HG03064 (cell line): ENCODE results near the gene TNFRSF1B.
A peak's percentile ranks its signal among the peaks of the same experiment; 100 is the strongest.

Experiments used
- ATAC-seq: cut with Tn5 transposase; IDR thresholded peaks from one replicate; pipeline ENCODE4 v1.9.1; 2021; ENCODE audit warnings: low read depth; ENCODE audit not compliant: unreplicated experiment

TNFRSF1B gene

DNA sequence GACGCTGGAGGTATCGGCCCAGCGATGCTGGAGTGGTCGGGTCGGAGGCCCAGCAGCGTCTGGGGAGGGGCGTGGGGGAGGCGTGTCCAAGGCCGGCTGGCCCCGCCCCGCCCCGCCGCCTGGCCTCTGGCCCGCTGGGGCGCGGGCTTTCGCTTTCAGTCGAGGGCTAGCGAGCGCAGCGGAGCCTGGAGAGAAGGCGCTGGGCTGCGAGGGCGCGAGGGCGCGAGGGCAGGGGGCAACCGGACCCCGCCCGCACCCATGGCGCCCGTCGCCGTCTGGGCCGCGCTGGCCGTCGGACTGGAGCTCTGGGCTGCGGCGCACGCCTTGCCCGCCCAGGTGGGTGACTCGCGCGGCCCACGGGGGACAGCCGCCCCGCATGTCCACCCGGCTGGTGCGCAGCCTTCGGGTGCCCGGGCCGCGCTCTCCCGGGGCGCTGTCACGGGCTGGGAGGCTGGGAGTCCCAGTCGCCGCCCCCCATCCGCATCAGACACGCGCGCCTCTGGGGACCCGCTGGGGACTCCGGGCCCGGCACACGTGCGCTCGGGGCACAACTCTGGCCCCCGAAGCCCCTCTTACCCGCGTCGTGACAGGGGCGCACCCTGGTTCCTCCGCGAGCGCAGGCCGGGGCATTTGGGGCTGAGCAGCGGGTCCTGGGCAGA, at the start of gene TNFRSF1B:
TSS of gene TNFRSF1B (plus strand) at position 158 of the 659 bp plus-strand sequence. CDS start at position 259, 101 bp downstream.
- peak; percentile 37 for ATAC-seq

DNA sequence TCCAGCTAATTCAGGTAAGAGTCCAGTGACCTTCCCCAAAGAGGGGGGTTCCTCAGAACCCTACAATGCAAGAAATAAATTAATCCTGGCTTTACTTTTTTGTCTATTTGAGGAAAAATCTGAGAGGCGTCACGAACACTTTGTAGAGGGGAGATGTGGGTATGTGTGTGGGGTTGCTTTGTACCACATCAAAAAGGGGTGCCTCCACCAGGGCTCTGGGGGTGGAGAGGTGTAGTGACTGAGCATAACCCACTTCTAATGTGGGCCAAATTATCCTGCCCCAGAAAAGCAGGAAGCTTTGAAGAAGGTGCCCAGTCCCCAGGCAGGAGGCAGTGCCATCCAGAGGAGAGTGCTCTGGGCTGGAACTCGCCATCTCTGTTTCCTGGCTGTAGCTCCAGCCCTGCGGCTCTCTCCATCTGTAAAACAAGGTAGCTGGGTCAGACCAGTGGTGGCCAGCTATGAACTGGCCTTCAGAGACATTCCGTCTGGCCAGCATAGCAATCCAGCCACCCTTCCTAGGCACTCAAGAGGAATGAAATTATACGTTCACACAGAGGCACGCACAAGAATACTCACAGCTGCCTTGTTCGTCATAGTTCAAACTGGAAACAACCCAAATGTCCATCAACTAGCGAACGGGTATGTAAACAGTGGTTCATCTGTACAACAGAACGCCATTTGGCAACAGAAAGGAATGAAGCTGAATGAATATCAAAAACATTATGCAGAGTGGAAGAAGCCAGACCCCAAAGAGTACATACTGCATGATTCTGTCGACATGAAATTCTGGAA, 45.4 kb upstream of the TNFRSF1B start:
- no peak for ATAC-seq

DNA sequence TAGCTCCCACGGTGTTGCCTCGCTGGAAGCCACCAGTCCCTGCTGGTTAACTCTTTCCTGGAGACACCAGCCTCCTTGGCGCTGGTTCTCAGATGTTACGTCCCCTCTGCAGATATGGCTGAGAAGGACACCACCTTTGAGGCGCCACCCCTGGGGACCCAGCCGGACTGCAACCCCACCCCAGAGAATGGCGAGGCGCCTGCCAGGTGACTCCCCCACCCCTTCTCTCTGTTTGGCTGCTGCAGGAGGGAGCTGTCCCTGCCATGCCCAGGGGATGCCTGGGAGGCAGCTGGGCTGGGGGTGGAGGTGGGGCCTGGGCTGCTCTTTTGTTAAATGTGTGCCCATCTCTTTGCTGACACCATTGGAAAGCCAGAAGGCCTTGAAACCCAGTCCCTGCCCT, 43.6 kb upstream of the TNFRSF1B start:
- ATAC-seq, result no peak

DNA sequence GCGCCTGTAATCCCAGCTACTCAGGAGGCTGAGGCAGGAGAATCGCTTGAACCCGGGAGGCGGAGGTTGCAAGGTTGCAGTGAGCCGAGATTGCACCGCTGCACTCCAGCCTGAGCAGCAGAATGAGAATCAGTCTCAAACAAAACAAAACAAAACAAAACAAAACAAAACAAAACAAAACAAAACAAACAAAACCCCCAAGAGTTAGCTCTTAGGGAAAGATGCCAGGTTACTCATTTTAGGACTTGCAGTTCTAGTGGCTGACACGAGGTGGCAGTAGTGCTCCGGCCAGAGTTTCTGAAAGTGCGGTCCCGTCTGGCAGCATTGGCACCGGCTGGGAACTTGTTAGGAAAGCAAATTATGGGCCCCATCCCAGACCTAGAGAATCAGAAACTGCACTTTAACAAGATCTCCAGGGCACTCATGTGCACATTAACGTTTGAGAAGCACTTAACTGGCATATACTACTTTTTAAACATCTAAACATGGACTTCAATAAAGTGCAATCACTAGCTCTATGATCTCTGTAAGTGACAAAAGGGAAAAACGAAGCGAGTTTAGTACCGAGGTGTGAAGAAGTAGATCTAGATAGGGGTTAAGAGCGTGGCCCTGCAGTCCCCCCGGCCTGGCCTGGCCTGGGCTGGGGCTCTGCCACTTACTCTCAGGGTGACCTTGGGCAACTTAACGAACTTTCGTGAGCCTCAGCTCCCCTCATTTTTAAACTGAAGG, 41.9 kb upstream of the TNFRSF1B start:
- no peak for ATAC-seq

DNA sequence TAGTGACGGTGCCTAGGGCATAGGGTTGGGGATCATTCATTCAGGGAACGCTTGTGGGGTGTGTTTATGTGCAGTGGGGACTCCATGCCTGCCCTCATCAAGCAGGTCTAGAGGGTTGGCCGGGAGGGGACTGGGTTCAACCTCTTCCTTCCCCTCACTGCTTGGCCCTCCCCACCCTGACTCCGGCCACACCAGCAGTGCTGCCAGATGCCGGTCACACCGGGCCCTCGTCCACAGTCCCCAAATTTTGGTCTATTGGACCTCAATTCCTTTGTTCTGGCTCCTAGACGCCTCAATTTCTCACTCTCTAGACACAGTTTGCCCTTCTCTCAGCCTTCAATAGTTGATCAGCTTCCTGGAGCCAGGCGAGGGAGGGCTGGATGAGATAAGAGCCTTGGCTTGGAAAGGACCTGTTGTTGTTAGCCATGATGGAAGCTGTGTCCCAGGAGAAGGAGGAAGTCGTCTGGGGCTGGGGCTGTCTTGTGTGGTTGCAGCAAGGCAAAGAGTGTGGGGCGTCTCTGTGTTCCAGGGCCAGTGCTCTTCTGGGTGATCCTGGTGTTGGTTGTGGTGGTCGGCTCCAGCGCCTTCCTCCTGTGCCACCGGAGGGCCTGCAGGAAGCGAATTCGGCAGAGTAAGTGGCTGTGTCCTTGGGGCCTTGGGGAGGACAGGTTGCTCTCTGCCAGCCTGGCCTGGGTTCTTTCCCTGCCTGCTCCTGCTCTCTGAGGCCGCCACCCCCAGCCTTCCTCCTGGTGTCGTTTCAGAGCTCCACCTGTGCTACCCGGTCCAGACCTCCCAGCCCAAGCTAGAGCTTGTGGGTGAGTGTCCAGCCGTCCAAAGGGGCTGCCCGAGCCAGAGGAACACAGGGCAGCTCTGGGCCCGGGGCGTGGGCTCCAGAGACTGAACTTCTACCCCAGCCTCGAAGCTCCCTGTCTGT, 41.1 kb upstream of the TNFRSF1B start:
- ATAC-seq, result no peak

DNA sequence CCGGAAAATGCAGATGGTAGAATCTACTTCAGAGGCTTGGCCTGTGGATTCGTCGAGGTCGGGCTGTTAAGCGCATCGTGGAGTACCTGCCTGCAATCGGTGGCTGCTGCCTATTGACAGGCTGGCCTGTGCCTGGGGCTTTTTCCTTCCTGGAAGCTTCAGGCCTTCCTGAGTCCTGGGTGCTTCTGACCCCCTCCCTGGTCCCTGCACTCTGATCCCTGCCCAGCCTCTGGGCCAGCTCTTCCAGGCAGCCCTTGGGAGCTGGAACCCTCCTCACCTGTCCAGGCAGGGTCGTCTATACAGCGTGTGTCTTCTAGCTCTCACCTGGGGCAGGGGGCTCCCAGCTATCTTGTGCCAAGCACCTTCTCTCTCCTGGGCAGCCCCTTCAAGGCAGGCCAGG, 40.0 kb upstream of the TNFRSF1B start:
- no peak for ATAC-seq

GRCh38 chr1:12127206-12127810, 39.5 kb upstream of the TNFRSF1B start:
- ATAC-seq, result no peak

DNA sequence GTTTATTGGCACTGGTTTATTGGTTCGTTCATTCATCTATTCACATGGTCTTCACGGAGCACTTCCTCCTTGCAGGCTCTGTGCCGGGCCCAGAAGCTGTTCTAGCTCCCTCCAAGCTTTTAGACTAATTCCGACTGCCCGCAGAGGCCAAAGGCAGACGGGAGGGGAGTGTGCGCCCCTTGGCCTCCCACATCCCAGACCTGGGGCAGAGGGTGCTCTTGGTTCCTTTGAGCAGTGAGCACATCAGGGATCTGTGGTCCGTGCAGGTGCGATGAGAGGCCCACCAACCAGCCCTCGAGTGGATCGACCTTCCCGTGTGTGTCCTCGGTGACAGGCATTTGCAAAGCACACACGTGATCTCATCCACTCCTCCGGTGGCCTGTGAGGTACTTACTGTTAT, 38.7 kb upstream of the TNFRSF1B start:
- no peak for ATAC-seq

GRCh38 chr1:12129624-12130023, 37.2 kb upstream of the TNFRSF1B start:
- no peak for ATAC-seq

- ATAC-seq, result no peak
These were observed 36.2 kb upstream of the TNFRSF1B start for GRCh38 chr1:12130466-12131130.

DNA sequence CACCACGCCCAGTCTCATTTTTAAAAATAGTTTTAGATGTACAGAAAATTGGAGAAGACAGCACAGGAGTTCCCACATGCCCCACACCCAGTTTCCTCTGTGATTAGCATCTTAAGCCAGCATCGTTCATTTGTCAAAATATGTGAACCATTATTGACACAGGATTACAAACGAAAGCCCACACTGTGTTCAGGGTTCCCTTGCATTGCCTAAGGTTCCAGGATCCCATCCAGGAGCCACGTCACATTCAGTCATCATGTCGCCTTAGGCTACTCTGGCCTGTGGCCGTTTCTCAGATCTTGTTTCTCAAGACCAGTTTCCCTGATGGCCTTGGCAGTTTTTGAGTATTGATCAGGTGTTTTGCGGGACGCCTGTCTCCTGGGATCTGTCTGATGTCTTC, 34.7 kb upstream of the TNFRSF1B start:
- no peak for ATAC-seq

DNA sequence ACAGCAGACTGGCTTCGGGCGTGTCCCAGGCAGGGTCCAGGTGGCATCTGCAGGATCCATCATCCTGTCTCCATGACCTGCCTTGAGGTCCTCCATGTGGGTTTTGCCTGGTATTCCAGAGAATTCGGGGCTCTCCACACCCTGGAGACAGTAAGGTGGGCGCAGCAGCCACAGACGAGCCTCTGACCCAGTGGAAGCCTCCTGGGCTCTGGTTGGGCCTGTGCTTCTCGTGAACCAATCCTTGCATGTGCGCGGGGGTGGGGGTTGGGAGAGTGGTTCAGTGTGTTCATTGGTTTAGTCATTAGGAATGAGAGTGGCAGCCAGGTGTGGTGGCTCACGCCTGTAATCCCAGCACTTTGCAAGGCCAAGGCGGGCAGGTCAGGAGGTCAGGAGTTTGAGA, 32.1 kb upstream of the TNFRSF1B start:
- no peak for ATAC-seq

- no peak for ATAC-seq
These were observed 31.2 kb upstream of the TNFRSF1B start for GRCh38 chr1:12135612-12136011.

DNA sequence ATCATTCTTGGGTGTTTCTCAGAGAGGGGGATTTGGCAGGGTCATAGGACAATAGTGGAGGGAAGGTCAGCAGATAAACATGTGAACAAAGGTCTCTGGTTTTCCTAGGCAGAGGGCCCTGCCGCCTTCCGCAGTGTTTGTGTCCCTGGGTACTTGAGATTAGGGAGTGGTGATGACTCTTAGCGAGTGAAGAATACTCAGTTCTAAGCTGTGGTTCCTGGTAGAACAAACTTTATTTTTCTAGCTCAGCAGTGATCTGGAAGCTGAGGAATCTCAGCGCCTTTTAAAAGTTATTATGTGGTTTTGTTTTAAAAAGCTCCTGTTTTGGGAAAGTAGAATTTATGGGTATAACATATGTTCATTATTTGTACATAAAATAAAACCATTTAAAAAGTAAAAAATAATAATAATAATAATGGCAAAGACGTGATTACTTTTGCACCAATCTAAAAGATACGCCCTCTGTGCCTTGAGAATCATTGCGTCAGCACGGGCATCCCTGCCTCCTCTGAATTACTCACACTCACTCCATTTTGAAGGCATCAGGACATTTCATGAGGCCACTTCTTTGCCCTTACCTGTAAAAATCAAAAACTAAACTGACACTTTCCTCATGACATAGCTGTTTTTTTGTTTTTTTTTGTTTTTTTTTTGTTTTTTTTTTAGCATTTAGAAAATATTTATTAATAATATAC, 29.7 kb upstream of the TNFRSF1B start:
- ATAC-seq, result no peak

DNA sequence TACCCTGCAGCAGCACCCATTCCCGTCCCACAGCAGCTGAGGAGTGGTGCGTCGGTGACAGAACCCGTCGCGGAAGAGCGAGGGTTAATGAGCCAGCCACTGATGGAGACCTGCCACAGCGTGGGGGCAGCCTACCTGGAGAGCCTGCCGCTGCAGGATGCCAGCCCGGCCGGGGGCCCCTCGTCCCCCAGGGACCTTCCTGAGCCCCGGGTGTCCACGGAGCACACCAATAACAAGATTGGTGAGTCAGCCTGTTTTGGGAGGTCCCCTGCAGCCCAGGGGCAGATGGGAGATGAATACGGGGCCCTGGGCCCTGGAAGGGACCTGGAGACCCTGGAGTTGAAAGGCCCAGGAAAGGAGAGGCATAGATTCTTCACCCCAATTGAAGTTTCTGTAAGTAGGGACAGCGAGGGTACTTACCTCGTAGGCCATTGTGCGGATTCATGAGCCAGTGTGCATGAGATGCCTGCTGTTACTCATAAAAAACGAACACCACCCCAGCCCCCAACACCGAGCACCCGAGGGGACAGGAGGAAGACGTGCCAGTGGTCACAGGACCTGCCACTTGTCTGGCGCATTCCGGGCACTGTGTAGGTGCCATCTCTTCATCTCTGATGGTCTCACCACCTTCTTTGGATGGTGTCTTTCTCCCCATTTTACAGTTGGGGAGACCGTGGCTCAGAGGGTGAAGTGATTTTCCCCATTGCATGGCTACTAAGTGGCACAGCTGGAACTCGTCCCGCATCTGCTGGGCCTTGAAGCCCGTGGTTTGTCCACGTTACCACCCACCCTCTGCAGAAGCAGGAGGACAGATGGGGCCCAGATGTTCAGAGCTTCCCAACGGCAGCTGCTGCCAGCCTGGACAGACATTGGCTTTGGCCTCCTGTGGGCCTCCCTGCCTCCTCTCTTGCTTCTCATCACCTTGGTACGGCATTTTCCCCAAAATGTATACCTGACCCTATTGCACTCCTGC, 28.3 kb upstream of the TNFRSF1B start:
- ATAC-seq, result no peak

GRCh38 chr1:12140016-12140415, 26.8 kb upstream of the TNFRSF1B start:
- ATAC-seq, result no peak

DNA sequence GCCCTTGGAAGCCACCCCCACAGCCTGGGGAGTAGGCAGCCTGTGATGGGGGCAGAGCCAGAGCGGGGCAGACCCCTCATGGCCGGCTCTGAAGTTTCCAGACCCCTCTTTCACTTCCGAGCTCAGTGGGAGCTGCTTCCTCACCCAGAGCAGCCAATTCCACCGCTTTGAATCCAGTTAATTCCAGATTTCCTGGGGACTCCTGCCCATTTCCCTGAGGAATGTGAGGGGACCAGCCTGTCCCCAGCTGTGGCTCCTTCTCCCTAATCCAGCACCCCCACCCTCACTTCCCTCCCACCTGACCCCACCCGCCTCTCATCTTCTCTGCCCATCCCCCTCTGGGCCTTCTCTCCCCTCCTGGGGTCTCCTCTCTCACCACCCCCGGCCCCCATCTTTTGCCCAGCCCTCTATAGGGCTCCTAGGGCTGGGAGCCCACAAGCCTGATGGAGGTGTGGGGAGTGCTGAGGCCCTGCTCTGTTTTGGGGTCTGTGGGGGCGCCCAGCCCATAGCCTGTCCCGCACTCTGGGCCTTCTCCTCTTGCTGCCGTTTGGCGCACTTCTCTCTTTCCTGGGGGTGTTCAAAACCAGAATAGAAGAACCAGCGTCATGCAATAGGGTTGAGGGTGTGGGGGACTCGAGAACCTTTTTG, 26.2 kb upstream of the TNFRSF1B start:
- ATAC-seq, result no peak
